Peyer's patch (tissue), 4 donors: Measurements from ENCODE around the gene TNFRSF19.

ENCODE experiments used
- CTCF ChIP-seq, 6 experiments: fragments of 450-650 bp in 4 of 6; fragments of 200-600 bp in 2 of 6; sonication (generic) in 1 of 6; IDR thresholded peaks; one replicate each; pipeline ENCODE4 v1.5.1; 2017 to 2019; ENCODE audit warnings: antibody characterized with exemption in 6 of 6, mild to moderate bottlenecking in 3 of 6, moderate library complexity in 1 of 6
- POLR2A ChIP-seq, 2 donors: fragments of 450-650 bp; IDR thresholded peaks; one replicate each; pipeline ENCODE4 v1.5.1; 2017; ENCODE audit warnings: antibody characterized with exemption in 2 of 2, mild to moderate bottlenecking in 2 of 2, moderate library complexity in 2 of 2

GRCh38 chr13:23610966-23611491, 40.8 kb downstream of the TNFRSF19 start:
- TF ChIP-seq CTCF (IDR thresholded peaks at IDR 0.05): no peak
- TF ChIP-seq POLR2A (IDR thresholded peaks at IDR 0.05): no peak
